ENCODE results near the gene SPHK2. TPM values are rescaled to one million over a fixed set of nuclear protein-coding genes. Genes with fewer than 3 reads are reported as not detected.

Gene SPHK2
- polyA plus RNA-seq, 2 of the 4 experiments (the other 2 are of a cell fraction) = 6.1 to 18.3 TPM

- WGBS (ENCODE audit: missing lambda C conversion rate) = 13% methylated on average over 9 of the region's 10 CpGs
- no peaks in the 10 kb centered on the region for H3K9me3 ChIP-seq
- H3K4me3 ChIP-seq = peak overlapping the region; percentile 54
- CTCF ChIA-PET = interaction anchor here (0.8 to 2.6 kb wide), 22 partner anchors 13 to 324 kb away, joined by 3 to 39 read pairs (median 5); partner anchors contain the start of genes FUT2 and HSD17B14
- ATAC-seq = no peak
- peak overlapping the region; percentile 94 for H3K4me2 ChIP-seq
- TF ChIP-seq, protein P1, sequence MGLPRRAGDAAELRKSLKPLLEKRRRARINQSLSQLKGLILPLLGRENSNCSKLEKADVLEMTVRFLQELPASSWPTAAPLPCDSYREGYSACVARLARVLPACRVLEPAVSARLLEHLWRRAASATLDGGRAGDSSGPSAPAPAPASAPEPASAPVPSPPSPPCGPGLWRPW (IDR thresholded peaks at IDR 0.05) = no peak
- peak; percentile 22; the same call in 1 of the 2 replicates for TF ChIP-seq POLR2A (IDR thresholded peaks at IDR 0.05; ENCODE audit: low read length)
- peaks cover 18% of the 10 kb centered on the region; the same call in 2 of the 3 replicates for H3K4me1 ChIP-seq
- H3K27ac ChIP-seq = peak overlapping the region; percentile 87 to 88
- POLR2A ChIA-PET = interaction anchor here (1.0 to 3.1 kb wide), 4 partner anchors 20 to 189 kb away, joined by 3 to 15 read pairs (median 4); no protein-coding TSS in a partner anchor
- no peak for FAIRE-seq
- DNase-seq (ENCODE audit: low read depth in 1 of 2, low spot score in 1 of 2) = no peak
Observed at GRCh38 chr19:48646722-48647216, 27.5 kb downstream of the SPHK2 start.

DNA sequence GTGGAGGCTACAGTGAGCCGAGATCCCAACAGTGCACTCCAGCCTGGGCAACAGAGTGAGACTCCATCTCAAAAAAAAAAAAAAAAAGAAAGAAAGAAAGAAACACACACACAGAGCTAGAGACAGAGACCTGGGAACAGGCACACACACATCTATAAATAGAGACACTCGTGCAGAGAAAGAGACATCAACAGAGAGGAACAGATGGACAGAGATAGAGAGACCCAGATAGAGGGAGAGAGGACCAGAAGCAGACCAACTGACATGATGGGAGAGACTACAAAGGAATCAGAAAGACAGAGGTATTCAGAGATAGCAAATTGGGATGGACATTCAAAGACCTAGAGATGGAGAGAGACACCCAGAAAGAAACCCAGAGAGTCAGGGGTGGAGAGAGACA is 28.8 kb downstream of the SPHK2 start:
- no peak overlapping the region for H3K27ac ChIP-seq
- 65% methylated on average over 2 of the region's 2 CpGs for WGBS (ENCODE audit: missing lambda C conversion rate)
- no peak for FAIRE-seq
- ATAC-seq = no peak
- ChIA-PET POLR2A (no interaction called here), CTCF (interaction anchor here (0.6 to 1.7 kb wide), 9 partner anchors 10 to 140 kb away, joined by 3 to 7 read pairs (median 3); no protein-coding TSS in a partner anchor)
- no peak overlapping the region for H3K4me3 ChIP-seq
- DNase-seq (ENCODE audit: low read depth in 1 of 2, low spot score in 1 of 2) = no peak
- TF ChIP-seq ESRRA (IDR thresholded peaks at IDR 0.05; ENCODE audit: borderline replicate concordance, low read length) = no peak
- TF ChIP-seq CEBPB (IDR thresholded peaks at IDR 0.05) = no peak
- TF ChIP-seq, protein P2, sequence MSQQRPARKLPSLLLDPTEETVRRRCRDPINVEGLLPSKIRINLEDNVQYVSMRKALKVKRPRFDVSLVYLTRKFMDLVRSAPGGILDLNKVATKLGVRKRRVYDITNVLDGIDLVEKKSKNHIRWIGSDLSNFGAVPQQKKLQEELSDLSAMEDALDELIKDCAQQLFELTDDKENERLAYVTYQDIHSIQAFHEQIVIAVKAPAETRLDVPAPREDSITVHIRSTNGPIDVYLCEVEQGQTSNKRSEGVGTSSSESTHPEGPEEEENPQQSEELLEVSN (IDR thresholded peaks at IDR 0.05; ENCODE audit: borderline replicate concordance, low read depth) = no peak
- no peak for TF ChIP-seq PHF8 (IDR thresholded peaks at IDR 0.05; ENCODE audit: borderline replicate concordance, low read depth)
- no peak for TF ChIP-seq RARB (CRISPR knock-in tag; IDR thresholded peaks at IDR 0.05)
- TF ChIP-seq MYC (IDR thresholded peaks at IDR 0.05; ENCODE audit: borderline replicate concordance, low read length) = no peak
- TF ChIP-seq FOXS1 (CRISPR knock-in tag; IDR thresholded peaks at IDR 0.05) = no peak
- TF ChIP-seq, protein P3, sequence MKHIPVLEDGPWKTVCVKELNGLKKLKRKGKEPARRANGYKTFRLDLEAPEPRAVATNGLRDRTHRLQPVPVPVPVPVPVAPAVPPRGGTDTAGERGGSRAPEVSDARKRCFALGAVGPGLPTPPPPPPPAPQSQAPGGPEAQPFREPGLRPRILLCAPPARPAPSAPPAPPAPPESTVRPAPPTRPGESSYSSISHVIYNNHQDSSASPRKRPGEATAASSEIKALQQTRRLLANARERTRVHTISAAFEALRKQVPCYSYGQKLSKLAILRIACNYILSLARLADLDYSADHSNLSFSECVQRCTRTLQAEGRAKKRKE (CRISPR knock-in tag; IDR thresholded peaks at IDR 0.05; ENCODE audit: low read depth) = no peak
- TF ChIP-seq HMGXB4 (CRISPR knock-in tag; IDR thresholded peaks at IDR 0.05; ENCODE audit: borderline replicate concordance) = no peak
- peaks cover 18% of the 10 kb centered on the region; the same call in 2 of the 3 replicates for H3K4me1 ChIP-seq
- H3K4me2 ChIP-seq = no peak overlapping the region
- no peaks in the 10 kb centered on the region for H3K9me3 ChIP-seq

DNA sequence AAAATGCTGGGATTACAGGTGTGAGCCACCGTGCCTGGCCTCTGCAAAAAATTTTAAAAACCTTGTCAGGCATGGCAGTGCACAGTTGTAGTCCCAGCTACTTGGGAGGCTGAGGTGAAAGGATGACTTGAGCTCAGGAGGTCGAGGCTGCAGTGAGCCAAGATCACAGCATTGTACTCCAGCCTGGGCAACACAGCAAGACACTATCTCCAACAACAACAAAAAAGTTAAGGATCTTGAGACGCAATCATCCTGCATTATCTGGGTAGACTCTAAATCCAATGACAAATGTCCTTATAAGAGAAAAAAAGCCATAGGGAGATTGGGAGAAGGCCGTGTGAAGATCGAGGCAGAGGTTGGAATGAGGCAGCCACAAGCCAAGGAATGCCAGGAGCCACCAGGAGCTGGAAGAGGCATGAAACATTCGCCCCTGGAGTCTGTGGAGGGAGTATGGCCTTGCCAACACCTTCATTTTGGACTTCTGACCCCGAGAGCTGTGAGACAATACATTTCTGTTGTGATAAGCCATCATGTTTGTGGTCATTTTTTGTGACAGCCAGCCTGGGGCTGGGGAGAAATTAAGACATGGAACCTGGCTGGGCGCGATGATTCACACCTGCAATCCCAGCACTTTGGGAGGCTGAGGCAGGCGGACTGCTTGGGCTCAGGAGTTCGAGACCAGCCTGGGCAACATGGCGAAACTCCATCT is 31.8 kb downstream of the SPHK2 start:
- ChIA-PET CTCF (interaction anchor here (0.6 to 2.0 kb wide), 7 partner anchors 25 to 194 kb away, joined by 3 to 8 read pairs (median 4); no protein-coding TSS in a partner anchor), POLR2A (interaction anchor here (1.1 kb wide), 1 partner anchor 8 kb away, joined by 8 read pairs; no protein-coding TSS in a partner anchor)
- Histone ChIP-seq H3K4me1 (peaks cover 5% of the 10 kb centered on the region; the same call in 2 of the 3 replicates), H3K4me2 (no peak overlapping the region), H3K9me3 (no peaks in the 10 kb centered on the region), H3K27ac (no peak overlapping the region), H3K4me3 (no peak overlapping the region)
- ATAC-seq = no peak
- WGBS (ENCODE audit: missing lambda C conversion rate) = 74% methylated on average over 12 of the region's 12 CpGs
- no peak for FAIRE-seq
- TF ChIP-seq FOXS1 (CRISPR knock-in tag; IDR thresholded peaks at IDR 0.05) (no peak), CBX2 (IDR thresholded peaks at IDR 0.05; ENCODE audit: borderline replicate concordance, low read depth) (no peak), RARB (CRISPR knock-in tag; IDR thresholded peaks at IDR 0.05) (no peak), HEYL (CRISPR knock-in tag; IDR thresholded peaks at IDR 0.05) (no peak), HOXA7 (CRISPR knock-in tag; IDR thresholded peaks at IDR 0.05) (no peak), ZFP36 (IDR thresholded peaks at IDR 0.05; ENCODE audit: borderline replicate concordance, partially characterized antibody) (no peak), NFE2L2 (conservative IDR thresholded peaks at IDR 0.05; ENCODE audit: low read length) (no peak), FOSL2 (IDR thresholded peaks at IDR 0.05) (no peak), FOSL2 (CRISPR knock-in tag; IDR thresholded peaks at IDR 0.05) (no peak), KDM1A (IDR thresholded peaks at IDR 0.05; ENCODE audit: low read depth) (no peak), ZSCAN20 (CRISPR knock-in tag; IDR thresholded peaks at IDR 0.05) (no peak), NR3C1 (IDR thresholded peaks at IDR 0.05) (no peak), POLR2AphosphoS2 (conservative IDR thresholded peaks at IDR 0.05; ENCODE audit: low read length) (no peak)
- TF ChIP-seq, protein P4, sequence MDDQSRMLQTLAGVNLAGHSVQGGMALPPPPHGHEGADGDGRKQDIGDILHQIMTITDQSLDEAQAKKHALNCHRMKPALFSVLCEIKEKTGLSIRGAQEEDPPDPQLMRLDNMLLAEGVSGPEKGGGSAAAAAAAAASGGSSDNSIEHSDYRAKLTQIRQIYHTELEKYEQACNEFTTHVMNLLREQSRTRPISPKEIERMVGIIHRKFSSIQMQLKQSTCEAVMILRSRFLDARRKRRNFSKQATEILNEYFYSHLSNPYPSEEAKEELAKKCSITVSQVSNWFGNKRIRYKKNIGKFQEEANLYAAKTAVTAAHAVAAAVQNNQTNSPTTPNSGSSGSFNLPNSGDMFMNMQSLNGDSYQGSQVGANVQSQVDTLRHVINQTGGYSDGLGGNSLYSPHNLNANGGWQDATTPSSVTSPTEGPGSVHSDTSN (IDR thresholded peaks at IDR 0.05) = no peak
- no peak for DNase-seq (ENCODE audit: low read depth in 1 of 2, low spot score in 1 of 2)

All from A549 (cell line).